K562 (cell line): ENCODE results near the gene TCF4. TPM values are rescaled to one million over a fixed set of nuclear protein-coding genes. Genes with fewer than 3 reads are reported as not detected.

ENCODE experiments used
- ATAC-seq: fragments of 200-7000 bp; cut with Tn5 transposase; 3 replicates; pipeline ENCODE4 v1.9.1; 2020; ENCODE audit warnings: moderate library complexity
- BruUV-seq: library from RNA; stranded (reverse); fragments of 400-500 nt; replicated peaks from 2 replicates; lab custom pipeline; 2021; lab: Mats Ljungman, UMichigan
- CTCF ChIA-PET: fragments of 300-600 bp; formaldehyde crosslinking; extraction: SDS; loops from one replicate; lab custom pipeline; 2021; ENCODE audit warnings: low intra/inter-chr PET ratio; lab: Yijun Ruan, JAX
- POLR2A ChIA-PET: fragments of 300-600, 350-650 bp; sonication (Branson Sonifier 250); formaldehyde crosslinking; extraction: SDS; loops from one replicate; lab custom pipeline; 2021; ENCODE audit warnings: antibody characterized with exemption, inconsistent platforms; lab: Yijun Ruan, JAX
- DNase-seq, 4 experiments: peaks; one replicate each; pipeline versions ENCODE4 v3.0.0 to v3.0.0-alpha.2; 2011 to 2018; ENCODE audit warnings: low spot score in 3 of 4, mixed read lengths in 3 of 4; ENCODE audit errors: extremely low read depth in 1 of 4
- FAIRE-seq: peaks from 2 replicates; lab custom pipeline; 2011; peaks lifted over from hg19 to GRCh38; lab: Jason Lieb, UNC
- H2AFZ ChIP-seq: 2 replicates; pipeline ENCODE4 v1.6.0; 2011; ENCODE audit warnings: low read depth, low read length, control low read depth, inconsistent platforms
- H3K27ac ChIP-seq: fragments of 200-600 bp; 3 replicates; pipeline ENCODE4 v1.8.0; 2011; ENCODE audit warnings: low read depth, mild to moderate bottlenecking, control low read depth, inconsistent platforms, low read length, moderate library complexity, mixed read lengths; ENCODE audit errors: extremely low read depth
- H3K27me3 ChIP-seq, 2 experiments: fragments of 300-600 bp in 1 of 2; 2 replicates in 1 of 2; 3 replicates in 1 of 2; pipeline versions ENCODE4 v1.6.0 to v1.8.0; 2011; ENCODE audit warnings: inconsistent platforms in 2 of 2, low read length in 2 of 2, mild to moderate bottlenecking in 1 of 2, mixed read lengths in 1 of 2, moderate library complexity in 1 of 2; ENCODE audit not compliant: control insufficient read depth in 2 of 2, insufficient read depth in 2 of 2
- H3K36me3 ChIP-seq: fragments of 300-600 bp; 3 replicates; pipeline ENCODE4 v1.8.0; 2011; ENCODE audit warnings: mild to moderate bottlenecking, low read length, inconsistent platforms; ENCODE audit not compliant: control insufficient read depth, insufficient read depth
- H3K4me1 ChIP-seq, 2 experiments: fragments of 200-600 bp in 1 of 2; replicated peaks in 1 of 2; 2 replicates in 1 of 2; 3 replicates in 1 of 2; pipeline versions ENCODE4 v1.5.1 to v1.8.0; 2011; ENCODE audit warnings: inconsistent platforms in 2 of 2, low read length in 2 of 2, mild to moderate bottlenecking in 1 of 2, mixed read lengths in 1 of 2, moderate library complexity in 1 of 2; ENCODE audit not compliant: control insufficient read depth in 2 of 2, insufficient read depth in 2 of 2
- H3K4me2 ChIP-seq: 2 replicates; pipeline ENCODE4 v1.6.1; 2011; ENCODE audit warnings: low read length, control low read depth, inconsistent platforms, mixed read lengths; ENCODE audit not compliant: insufficient read depth
- H3K4me3 ChIP-seq: fragments of 200-600 bp; sonication (generic), shearing (Covaris generic); 2 replicates; pipeline ENCODE4 v1.5.1; 2016; ENCODE audit warnings: control low read depth, inconsistent platforms
- H3K79me2 ChIP-seq: fragments of 200-600 bp; 3 replicates; pipeline ENCODE4 v1.8.0; 2011; ENCODE audit warnings: low read length, inconsistent platforms; ENCODE audit not compliant: control insufficient read depth, insufficient read depth
- H3K9ac ChIP-seq, 2 experiments: 2 replicates each; pipeline versions ENCODE4 v1.6.0 to v1.6.1; 2011; ENCODE audit warnings: low read depth in 2 of 2, low read length in 2 of 2, control low read depth in 1 of 2, inconsistent platforms in 1 of 2, mild to moderate bottlenecking in 1 of 2, mixed read lengths in 1 of 2; ENCODE audit not compliant: insufficient read depth in 1 of 2
- H3K9me1 ChIP-seq: one replicate; pipeline ENCODE4 v1.6.0; 2011; ENCODE audit warnings: inconsistent platforms, mild to moderate bottlenecking, low read length, moderate library complexity; ENCODE audit not compliant: control insufficient read depth, insufficient read depth
- H3K9me3 ChIP-seq: replicated peaks from 2 replicates; pipeline ENCODE4 v1.5.1; 2011; ENCODE audit warnings: low read depth, low read length, inconsistent platforms; ENCODE audit not compliant: control insufficient read depth, insufficient read depth
- H4K20me1 ChIP-seq: replicated peaks from 2 replicates; pipeline ENCODE4 v1.6.1; 2011; ENCODE audit warnings: low read length, inconsistent platforms, mixed read lengths; ENCODE audit not compliant: control insufficient read depth, insufficient read depth
- ATF3 ChIP-seq, 2 experiments: fragments of 450-650 bp in 1 of 2; sonication (generic) in 1 of 2; formaldehyde crosslinking in 1 of 2; IDR thresholded peaks in 1 of 2; conservative IDR thresholded peaks in 1 of 2; 2 replicates each; pipeline versions ENCODE4 v1.6.1 to v1.8.1; 2016 to 2023; ENCODE audit warnings: mild to moderate bottlenecking in 2 of 2, moderate library complexity in 2 of 2, inconsistent platforms in 1 of 2, missing genetic modification reagents in 1 of 2
- NFYB ChIP-seq: IDR thresholded peaks from 2 replicates; pipeline ENCODE4 v1.6.1; 2011; ENCODE audit warnings: mild to moderate bottlenecking, moderate library complexity; ENCODE audit not compliant: insufficient read length; ENCODE audit errors: extremely low read depth
- RBFOX2 ChIP-seq: fragments of 200-400 bp; formaldehyde crosslinking; IDR thresholded peaks from 2 replicates; pipeline ENCODE4 v1.6.1; 2017; ENCODE audit warnings: low read depth, mild to moderate bottlenecking, low read length, moderate library complexity
- ZNF398 ChIP-seq: fragments of 250-450 bp; sonication (Bioruptor Pico); IDR thresholded peaks from 2 replicates; pipeline ENCODE4 v1.8.0; 2021; ENCODE audit warnings: moderate library complexity, mild to moderate bottlenecking, inconsistent platforms
- ZNF766 ChIP-seq: fragments of 200-800 bp; sonication (Bioruptor generic); conservative IDR thresholded peaks from 2 replicates; pipeline ENCODE4 v1.6.1; 2016; ENCODE audit warnings: missing genetic modification characterization, missing compliant biosample characterization
- WGBS: fragments of 100-300 bp; shearing (Covaris generic); methylation state at CpG from one replicate; pipeline ENCODE4 v1.1.6; 2016; ENCODE audit warnings: low coverage, mixed read lengths; ENCODE audit not compliant: insufficient coverage; ENCODE audit errors: missing lambda C conversion rate; 5-methylcytosine and 5-hydroxymethylcytosine counted together
- in situ Hi-C: fragments of 300-500 bp; cut with MboI; formaldehyde crosslinking; loops from 4 replicates; pipeline ENCODE4 v1.15.0; 2018; ENCODE audit warnings: inconsistent platforms, mixed read lengths
- intact Hi-C: fragments of 100-400 bp; cut with micrococcal nuclease; formaldehyde crosslinking; loops from 2 replicates; pipeline ENCODE4 v1.14.2; 2022
- polyA plus RNA-seq, 8 experiments: library from polyadenylated mRNA; depleted of rRNA in 4 of 8; stranded (reverse) in 5 of 8; unstranded in 3 of 8; fragments of >200 nt; fragmentation: Nextera tagmentation in 2 of 8; fragmentation: Illumina TruSeq in 1 of 8; extraction: Ambion mirVana in 2 of 8; extraction: Trizol in 1 of 8; gene quantifications; 2 replicates each; pipeline versions ENCODE4 v1.2.1 to v1.2.3, GENCODE V29; 2011 to 2014; ENCODE audit warnings: inconsistent platforms in 1 of 8, missing spikeins in 1 of 8
- total RNA-seq, 7 experiments: library from RNA; depleted of rRNA in 6 of 7; stranded (reverse); fragments of >200 nt in 6 of 7; fragmentation: Illumina TruSeq in 2 of 7; extraction: Trizol in 2 of 7; gene quantifications; 2 replicates each; pipeline versions ENCODE4 v1.2.1 to v1.2.3, GENCODE V29; 2011 to 2021; ENCODE audit warnings: low replicate concordance in 1 of 7

TCF4 gene
- total and polyA plus RNA-seq, 9 of the 15 experiments (the other 6 are each of a cell fraction or from before 2014, with no cell fraction given) = 4.8 to 24.7 (median 15.2) TPM

- Histone ChIP-seq H3K9me3 (no peaks in the 10 kb centered on the region), H3K4me3 (no peak overlapping the region), H3K4me1 (no peaks in the 10 kb centered on the region), H3K27me3 (no peaks in the 10 kb centered on the region), H3K27ac (no peak overlapping the region), H3K79me2 (no peaks in the 10 kb centered on the region; the same call in 2 of the 3 replicates), H3K36me3 (no peaks in the 10 kb centered on the region; the same call in 2 of the 3 replicates), H2AFZ (no peak overlapping the region), H3K9ac (no peak overlapping the region)
- ATAC-seq = no peak
- ChIA-PET CTCF (no interaction called here), POLR2A (no interaction called here)
- 76% methylated on average over 4 of the region's 5 CpGs for WGBS
- BruUV-seq = no TSS peak
- no peak for FAIRE-seq
- no peak for DNase-seq
- in situ Hi-C loops = loop anchor here (25.0 kb wide), 2 partner anchors 543 to 1318 kb away; no protein-coding TSS in a partner anchor
- TF ChIP-seq ZNF398 (no peak), NFYB (no peak), ZNF766 (CRISPR knock-in tag) (no peak)
- TF ChIP-seq, all 486 proteins: peak for 0
- Histone ChIP-seq H4K20me1 (no peaks in the 10 kb centered on the region), H3K9me1 (no peaks in the 10 kb centered on the region), H3K4me2 (no peak overlapping the region)
- intact Hi-C loops = no loop called here
These were observed 343.4 kb downstream of the TCF4 start for GRCh38 chr18:55244546-55244945.

- WGBS = 69% methylated on average over 5 of the region's 6 CpGs
- in situ Hi-C loops (loop anchor here (25.0 kb wide), 2 partner anchors 543 to 1318 kb away; no protein-coding TSS in a partner anchor), intact Hi-C loops (no loop called here)
- no peaks in the 10 kb centered on the region for H3K9me1 ChIP-seq
- H3K27me3 ChIP-seq = no peaks in the 10 kb centered on the region
- H3K4me1 ChIP-seq = no peaks in the 10 kb centered on the region
- BruUV-seq = no TSS peak
- no peak overlapping the region for H3K27ac ChIP-seq
- H3K4me2 ChIP-seq = no peak overlapping the region
- H3K9me3 ChIP-seq = no peaks in the 10 kb centered on the region
- no peak for TF ChIP-seq ATF3 (IDR thresholded peaks at IDR 0.05)
- TF ChIP-seq ATF3 (CRISPR knock-in tag; conservative IDR thresholded peaks at IDR 0.05) = no peak
- TF ChIP-seq RBFOX2 = no peak
- FAIRE-seq (no peak), DNase-seq (no peak), ATAC-seq (no peak)
- H3K4me3 ChIP-seq = no peak overlapping the region
- no peaks in the 10 kb centered on the region for H4K20me1 ChIP-seq
- ChIA-PET POLR2A (no interaction called here), CTCF (no interaction called here)
- H3K9ac ChIP-seq = no peak overlapping the region
- H3K36me3 ChIP-seq = no peaks in the 10 kb centered on the region; the same call in 2 of the 3 replicates
- no peak overlapping the region for H2AFZ ChIP-seq
- H3K79me2 ChIP-seq = no peaks in the 10 kb centered on the region; the same call in 2 of the 3 replicates
These were observed 344.1 kb downstream of the TCF4 start for GRCh38 chr18:55243857-55244256.
